ENCODE results near the gene ZNF574. TPM values are rescaled to one million over a fixed set of nuclear protein-coding genes. Genes with fewer than 3 reads are reported as not detected.
"Not testable (repeated sequence)": the region's sequence is repeated elsewhere in the genome, so short reads cannot be mapped to it uniquely, and the experiment has no call there.

Gene ZNF574
- polyA plus RNA-seq, 4 donors = 12.7 to 20.2 (median 16.8) TPM

DNA sequence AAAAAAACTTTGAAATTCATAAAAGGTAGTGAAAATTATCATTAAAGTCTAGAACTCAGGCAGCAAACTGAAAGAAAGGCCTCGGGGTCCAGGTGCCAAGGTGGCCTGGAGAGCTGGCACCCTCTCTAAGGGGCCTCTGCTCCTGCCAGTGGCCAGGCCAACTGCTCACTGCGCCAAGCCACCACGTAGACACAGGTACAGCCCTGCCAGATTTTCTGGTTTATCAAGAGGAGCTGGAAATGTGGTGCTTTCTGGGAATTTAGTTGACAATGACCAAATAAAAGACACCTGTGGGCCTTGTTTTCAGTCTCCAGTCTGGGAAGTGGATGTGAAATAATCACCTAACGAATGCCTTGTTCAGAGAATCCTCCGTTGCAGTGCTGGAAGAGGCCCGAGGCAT, 22.8 kb downstream of the ZNF574 start:
- DNase-seq (ENCODE audit: low read depth in 4 of 4, low spot score in 2 of 4) = no peak

DNA sequence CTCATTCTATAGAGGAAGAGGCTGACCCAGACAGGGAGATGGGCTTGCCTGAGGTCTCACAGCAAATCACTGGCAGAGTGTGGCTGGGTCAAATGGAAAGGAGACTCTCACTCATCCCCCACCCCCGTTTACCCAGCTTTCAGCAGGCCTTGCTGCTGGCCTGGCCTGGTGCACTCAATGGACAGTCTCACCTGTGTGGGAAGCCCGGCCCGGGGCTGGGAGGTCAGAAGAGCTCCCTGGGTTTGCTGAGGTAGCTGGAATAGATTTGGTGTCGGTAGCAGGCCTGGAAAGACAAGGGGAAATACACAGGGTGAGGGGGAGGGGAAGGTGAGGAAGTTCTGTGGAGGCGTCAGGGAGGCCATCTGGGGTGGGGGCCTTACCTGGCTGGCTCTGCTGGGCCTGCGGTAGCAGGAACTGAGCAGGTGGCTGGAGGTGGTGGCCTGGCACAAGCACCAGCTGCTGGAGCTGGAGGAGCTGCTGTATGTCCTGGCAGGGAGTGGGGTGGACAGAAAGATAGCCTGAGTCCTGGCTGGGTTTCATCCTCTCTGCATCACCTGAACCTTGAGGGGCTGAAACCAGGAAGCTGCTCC, 23.5 kb downstream of the ZNF574 start:
- DNase-seq (ENCODE audit: low read depth in 4 of 4, low spot score in 2 of 4) = no peak

DNA sequence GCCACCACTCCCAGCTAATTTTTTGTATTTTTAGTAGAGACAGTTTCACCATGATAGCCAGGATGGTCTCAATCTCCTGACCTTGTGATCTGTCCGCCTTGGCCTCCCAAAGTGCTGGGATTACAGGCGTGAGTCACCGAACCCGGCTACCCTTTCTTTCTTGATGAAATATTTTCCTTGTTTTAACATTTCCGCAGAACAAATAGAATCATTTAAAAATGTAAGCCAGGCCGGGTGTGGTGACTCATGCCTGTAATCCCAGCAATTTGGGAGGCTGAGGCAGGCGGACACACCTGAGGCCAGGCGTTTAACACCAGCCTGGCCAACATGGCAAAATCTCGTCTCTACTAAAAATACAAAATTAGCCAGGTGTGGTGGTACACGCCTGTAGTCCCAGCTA, 24.3 kb downstream of the ZNF574 start:
- not testable (repeated sequence) for DNase-seq (ENCODE audit: low read depth in 4 of 4, low spot score in 2 of 4)

DNA sequence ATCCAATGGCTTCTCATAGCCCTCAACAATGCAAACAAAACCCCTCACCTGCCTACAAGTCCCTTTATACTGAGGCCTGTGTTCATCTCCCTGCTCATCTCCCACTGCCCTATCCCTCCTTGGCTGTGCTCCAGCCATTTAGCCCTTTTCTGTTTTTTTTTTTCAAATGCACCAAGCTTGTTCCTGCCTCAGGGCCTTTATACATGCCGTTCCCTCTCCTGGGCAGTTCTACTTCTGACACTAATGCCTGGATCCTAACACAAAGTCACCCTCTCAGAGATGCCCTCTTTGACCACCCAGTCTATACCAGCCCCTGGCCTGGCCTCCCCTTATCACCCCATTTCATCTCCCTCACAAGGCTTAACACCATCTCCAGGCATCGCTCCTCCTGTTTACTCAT, 26.9 kb downstream of the ZNF574 start:
- no peak for DNase-seq (ENCODE audit: low read depth in 4 of 4, low spot score in 2 of 4)

DNA sequence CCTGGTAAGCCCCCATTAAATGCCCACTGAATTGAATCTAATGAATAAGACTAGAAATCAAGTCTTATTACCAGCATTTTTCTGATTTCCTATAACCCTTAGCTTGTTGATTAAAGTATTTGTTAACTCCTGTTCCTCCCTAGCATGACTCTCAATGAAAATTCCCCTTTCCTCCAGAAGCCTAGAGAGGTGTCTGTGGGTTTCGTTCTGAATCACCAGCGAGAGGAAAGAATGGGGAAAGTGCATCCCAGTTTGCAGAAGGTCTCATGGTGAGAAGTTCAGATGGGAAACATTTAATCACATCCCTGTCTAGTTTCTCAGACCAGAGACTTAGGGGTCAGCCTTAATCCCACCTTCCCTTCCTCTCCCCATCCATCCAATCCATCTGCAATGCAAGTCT, 29.4 kb downstream of the ZNF574 start:
- no peak for DNase-seq (ENCODE audit: low read depth in 4 of 4, low spot score in 2 of 4)

DNA sequence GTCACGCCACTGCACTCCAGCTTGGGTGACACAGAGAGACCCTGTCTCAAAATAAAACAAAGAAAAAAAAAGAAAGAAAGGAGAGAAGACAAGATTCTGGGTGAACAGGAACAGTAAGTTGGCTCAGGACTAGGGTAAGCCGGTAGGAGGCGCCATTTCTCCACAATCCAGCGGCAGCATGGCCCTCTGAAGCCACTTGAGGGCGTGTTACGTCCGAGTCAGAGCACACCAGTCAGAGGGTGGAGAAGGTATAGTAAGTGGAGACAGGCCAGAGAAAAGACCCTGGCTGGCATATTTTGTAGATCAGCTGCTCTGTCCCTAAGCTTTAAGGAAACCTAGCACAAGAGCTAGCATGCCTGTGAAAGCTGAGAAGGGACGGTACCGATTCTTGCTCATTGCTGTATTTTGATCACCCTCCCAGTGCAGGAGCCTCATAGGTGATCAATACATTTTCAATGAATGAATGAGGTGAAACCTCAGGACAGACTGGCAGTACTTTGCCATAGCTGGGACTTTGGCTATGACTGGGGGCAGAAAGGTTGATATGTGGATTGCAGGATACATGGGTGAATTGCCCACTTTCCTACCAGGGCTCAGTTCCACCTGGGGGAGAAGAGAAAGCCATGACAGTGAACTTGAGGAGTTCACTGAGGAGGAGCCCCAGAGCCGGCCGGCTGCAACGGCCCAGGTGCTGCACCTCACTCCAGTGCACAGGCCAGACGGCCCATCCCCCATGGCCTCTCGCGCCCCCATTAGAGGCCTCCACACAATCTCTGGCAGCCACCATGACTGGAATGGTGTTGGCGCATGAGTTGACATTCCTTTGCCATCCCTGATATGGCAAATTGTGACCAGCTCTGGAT, 32.8 kb downstream of the ZNF574 start:
- DNase-seq (ENCODE audit: low read depth in 4 of 4, low spot score in 2 of 4) = peak in 2 of 4 donors; percentile 29 to 55

DNA sequence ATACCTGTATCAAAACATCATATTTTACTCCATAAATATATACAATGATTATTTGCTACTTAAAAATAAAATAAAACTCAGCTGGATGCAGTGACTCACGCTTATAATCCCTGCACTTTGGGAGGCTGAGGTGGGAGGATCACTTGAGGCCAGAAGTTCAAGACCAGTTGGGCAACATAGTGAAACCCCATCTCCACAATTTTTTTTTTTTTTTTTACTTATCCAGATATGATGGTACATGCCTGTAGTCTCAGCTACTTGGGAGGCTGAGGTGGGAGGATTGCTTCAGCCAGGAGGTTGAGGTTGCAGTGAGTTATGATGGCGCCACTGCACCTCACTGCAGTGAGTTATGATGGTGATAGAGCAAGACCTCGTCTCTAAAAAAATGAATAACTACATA, 33.9 kb downstream of the ZNF574 start:
- no peak for DNase-seq (ENCODE audit: low read depth in 4 of 4, low spot score in 2 of 4)

DNA sequence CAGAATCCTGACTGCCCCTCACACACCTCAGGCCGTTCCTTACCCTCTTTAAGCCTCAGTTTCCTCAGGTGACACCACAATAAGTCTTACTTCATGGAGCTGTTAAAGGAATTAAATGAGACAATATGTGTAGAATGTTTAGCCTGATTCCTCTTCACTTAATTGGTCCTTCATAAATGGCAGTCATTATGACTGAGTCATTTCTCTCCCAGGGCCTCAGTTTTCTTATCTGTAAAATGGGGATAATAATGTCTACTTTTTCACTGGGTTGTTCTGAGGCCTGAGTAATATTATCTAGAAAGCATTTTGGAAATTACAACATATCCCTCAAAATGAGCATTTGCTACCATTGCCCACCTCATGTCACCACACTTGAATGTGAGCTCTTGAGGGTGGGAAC, 34.7 kb downstream of the ZNF574 start:
- no peak for DNase-seq (ENCODE audit: low read depth in 4 of 4, low spot score in 2 of 4)

DNA sequence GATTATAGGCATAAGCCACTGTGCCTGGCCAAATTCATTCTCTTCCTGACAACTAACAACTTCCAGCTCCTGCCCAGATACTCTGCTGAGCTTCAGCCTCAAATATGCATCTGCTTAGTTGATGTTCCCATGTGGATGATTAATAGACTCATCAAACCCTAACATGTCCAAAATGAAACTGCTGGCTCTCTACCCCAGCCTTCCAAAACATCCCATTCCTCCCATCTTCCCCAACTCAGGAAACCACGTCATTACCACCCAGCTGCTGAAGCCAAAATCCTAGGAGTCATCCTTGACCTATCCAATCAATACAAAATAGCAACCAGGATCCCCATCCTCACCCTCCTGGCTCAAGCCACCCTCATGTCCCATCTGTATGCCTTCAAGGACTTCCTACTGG, 35.4 kb downstream of the ZNF574 start:
- DNase-seq (ENCODE audit: low read depth in 4 of 4, low spot score in 2 of 4) = no peak

DNA sequence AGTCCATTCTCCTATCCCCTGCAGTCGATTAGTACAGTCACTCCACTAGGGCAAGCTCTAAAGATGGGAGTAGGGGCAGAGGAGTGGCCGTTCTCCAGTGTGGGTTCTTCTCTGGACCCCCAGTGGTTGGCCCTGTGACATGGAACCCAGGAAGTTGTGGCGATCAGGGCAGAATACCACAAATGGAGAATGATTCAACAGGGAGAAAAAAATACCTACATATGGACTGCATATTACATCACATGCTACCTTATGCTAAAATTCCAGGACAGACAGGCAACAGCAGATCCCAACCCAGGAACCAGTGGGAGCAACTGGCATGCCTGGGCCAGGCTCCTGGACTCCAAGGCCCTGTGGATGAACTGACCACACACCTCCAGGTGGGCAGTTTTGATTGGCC, 35.8 kb downstream of the ZNF574 start:
- DNase-seq (ENCODE audit: low read depth in 4 of 4, low spot score in 2 of 4) = no peak

DNA sequence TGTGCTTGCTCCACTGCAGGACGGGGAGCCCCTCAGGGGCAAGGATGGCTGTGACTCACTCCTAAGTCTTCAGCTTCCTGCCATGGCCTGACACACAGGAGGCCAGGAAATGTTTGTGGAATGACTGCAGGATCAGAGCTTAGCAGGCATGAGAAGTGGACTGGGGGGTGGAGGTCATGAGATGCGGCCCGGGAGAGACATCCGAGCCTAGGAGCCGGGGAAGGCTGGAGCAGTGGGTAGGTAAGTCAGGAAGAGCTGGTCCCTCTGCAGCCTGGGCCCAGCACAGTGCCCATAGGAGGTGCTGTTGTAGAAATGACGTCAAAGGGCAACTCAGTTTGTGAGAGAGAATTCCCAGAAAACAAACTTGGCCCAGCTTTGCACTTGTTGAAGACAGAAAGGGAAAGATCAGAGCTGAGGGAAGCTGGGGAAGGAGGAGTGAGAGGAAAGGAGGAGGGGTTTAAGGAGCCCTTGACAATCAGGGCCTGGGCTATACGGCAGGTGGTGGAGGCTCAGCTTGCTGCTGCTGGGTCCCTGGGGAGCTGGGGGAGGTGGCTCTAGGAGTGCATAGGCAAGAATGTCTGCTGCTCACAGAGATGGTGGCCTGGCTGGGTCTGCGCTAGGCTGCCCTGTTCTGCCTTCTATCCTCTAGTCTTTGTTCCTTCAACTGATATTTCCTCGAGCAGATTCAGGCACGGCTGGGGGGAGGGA, 37.8 kb downstream of the ZNF574 start:
- DNase-seq (ENCODE audit: low read depth in 4 of 4, low spot score in 2 of 4) = no peak

DNA sequence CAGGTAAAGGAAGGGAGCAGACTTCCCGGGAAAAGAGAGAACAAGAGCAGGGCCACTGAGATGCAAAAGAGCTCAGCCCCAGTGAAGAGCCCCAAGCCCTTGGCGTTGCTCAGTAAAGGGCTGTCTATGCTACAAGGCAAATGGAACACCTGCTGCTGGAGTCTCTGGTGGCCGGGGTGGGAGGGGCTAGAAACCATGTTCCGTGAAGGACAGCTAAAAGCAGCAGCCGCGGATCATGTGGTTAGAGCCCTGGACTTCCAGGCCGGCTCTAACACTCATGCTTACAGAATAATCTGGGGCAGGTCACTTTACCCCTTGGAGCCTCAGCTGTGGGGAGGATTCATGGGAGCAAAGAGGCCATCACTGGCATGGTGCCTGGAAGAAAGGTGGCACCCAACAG, 38.4 kb downstream of the ZNF574 start:
- DNase-seq (ENCODE audit: low read depth in 4 of 4, low spot score in 2 of 4) = no peak

DNA sequence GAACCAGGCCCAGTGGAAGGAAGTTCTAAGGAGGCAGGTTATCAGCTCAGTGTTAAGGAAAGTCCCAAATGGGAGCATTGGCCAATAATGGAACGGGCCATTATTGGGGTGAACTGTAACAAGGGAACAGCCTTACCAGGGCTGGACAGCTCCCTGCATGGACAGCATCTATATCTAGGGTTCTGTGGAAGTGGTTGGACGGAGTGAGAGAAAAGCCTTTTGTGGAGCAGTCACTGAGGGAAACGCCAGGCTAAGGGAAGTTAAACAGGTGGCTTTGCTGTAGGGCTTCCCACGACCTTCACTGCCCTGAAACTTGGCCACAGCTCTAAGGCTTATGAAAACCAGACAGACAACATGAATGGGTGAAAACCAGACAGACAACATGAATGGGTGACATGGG, 39.3 kb downstream of the ZNF574 start:
- no peak for DNase-seq (ENCODE audit: low read depth in 4 of 4, low spot score in 2 of 4)

DNA sequence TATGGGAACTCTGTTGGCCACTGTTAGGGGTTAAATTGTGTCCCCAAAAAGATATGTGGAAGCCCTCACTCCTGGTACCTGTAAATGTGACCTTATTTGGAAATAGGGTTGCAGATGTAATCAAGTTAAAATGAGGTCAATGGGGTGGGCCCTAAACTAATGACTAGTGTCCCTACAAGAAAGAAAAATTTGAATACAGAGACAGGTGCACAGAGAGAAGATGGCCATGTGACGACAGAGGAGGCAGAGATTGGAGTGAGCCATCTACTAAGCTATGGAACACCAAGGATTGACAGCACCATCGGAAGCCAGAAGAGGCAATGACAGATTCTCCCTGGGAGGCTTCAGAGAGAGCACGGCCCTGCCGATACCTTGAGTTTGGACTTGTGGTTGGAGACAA, 39.7 kb downstream of the ZNF574 start:
- no peak for DNase-seq (ENCODE audit: low read depth in 4 of 4, low spot score in 2 of 4)

DNA sequence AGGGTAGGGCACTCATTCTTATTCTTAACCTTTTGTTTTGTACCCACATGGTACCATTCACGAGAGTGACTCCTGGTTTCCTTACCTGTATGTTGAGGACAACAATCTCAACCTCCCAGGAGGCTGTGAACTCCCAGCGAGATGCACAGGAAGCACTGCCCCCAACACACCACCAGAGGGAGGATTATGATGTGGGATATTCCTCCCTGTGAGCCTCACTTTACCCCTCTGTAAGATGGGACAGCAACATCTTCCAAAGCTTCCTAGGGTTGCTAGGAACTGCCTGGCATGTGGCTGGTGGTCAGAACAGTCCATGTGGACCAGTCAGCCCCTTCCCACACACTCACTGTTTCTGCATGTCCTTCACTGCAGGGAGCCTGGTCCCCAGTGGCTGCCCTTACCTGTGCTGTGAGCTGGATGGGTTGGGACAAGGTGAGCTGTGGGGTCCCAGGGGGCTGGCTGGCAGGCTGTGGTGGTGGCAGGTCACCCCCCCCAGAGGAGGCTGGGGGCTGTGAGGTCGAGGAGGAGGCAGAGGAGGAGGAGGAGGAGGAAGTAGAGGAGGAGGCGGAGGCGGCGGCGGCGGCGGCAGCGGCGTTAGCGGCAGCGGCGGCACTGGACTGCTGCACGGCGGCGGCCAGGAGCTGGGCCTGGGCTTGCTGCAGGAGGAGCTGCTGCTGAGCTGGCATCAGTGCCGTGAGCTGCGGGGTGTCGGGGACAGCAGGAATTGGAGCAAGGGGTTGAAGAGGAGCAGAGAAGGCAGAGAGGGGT, 40.5 kb downstream of the ZNF574 start:
- DNase-seq (ENCODE audit: low read depth in 4 of 4, low spot score in 2 of 4) = no peak

DNA sequence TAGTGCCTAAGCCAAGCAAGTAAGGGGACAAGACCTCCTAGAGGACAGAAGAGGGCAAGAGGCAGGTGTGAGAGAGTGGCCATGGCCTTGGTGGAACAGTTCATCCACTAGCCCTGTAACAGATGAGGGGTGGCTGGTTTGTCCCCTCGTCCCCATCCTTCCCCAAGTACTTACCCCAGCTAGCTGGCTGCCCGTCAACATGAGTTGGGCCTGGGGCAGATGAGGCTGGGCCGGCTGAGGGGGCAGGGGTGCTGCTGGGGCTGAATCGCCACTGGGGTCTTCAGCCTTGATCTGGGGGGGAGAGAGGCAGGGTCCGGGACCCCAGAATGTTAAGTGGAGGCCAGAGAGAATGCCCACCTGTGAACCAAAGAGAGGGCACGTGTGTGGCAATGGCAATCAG, 41.1 kb downstream of the ZNF574 start:
- DNase-seq (ENCODE audit: low read depth in 4 of 4, low spot score in 2 of 4) = no peak

DNA sequence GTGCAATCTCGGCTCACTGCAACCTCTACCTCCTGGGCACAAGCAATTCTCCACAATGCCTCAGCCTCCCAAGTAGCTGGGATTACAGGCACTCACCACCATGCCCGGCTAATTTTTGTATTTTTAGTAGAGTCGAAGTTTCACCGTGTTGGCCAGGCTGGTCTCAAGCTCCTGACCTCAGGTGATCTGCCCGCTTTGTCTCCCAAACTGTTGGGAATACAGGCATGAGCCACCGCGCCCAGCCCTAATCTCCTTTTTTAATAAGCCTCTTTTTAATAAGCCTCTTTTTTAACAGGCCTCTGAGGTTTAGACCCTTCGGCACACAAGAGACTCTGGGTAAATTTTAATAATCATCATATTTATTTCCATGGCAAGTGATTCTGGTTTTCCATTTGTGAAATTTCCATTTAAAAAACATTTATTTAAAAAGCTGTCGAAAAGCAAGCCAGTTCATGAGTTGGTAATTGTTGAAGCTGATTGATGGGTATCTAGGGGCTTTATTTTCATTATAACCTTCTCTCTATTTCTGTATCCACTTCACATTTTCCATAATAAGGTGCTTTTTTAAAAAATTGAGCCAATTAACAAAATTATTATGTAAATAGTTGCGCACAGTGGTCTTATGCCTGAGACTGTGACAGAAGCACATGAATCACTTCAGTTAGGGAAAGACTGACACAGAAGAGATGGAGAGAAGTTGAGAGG, 44.5 kb downstream of the ZNF574 start:
- DNase-seq (ENCODE audit: low read depth in 4 of 4, low spot score in 2 of 4) = no peak

DNA sequence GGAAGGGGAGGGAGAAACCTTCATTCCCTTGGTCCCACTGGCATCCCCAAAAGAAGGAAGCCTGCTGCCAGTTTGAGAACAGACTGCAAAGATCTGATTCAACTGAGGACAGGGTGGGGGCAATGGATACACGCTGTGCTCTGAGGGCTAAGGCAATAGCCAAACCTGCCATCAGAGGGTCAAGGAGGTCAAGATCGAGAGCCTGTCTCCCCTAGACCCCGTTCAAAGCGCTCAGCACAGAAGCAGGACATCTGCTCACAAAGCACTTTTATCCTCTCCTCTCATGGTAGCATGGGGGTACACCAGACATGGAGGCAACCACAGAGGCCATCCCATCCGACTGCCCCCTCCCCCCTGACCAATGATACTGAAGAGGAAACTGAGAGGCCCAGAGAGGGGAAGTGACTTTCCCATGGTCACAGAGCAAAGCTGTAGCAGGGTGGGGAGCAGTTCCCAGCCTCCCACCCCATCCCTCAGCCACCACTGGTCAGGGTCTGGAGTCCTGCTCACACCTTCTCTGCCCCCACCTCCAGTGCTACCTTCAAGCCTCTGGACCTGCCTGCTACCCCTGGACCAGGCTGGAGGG, 45.2 kb downstream of the ZNF574 start:
- no peak for DNase-seq (ENCODE audit: low read depth in 4 of 4, low spot score in 2 of 4)

DNA sequence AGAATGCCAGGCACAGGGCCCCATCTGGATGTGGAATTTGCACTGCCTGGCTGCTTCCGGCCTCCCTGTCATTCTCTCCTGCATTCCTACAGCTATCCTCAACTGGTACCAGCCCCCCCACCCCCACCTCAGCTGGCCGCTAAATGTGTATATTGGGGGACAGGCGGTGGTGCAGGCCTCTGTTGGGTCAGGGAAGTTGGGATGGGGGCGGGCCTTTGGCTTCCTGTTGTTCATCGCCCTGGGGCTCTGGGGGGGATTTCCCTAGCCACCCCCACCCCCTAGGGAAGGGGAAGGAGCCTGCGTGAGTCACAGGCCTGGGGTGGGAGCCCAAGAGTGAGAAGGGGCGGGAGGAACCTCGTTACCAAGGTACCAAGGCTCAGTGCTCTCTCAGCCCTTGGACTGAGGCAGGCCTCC, 45.7 kb downstream of the ZNF574 start:
- no peak for DNase-seq (ENCODE audit: low read depth in 4 of 4, low spot score in 2 of 4)

Data from left renal cortex interstitium (tissue), 4 donors.